Hematopoietic multipotent progenitor cell treated with erythropoietin and hydrocortisone succinate and interleukin-3 and kit ligand, for 6 days (in vitro differentiated cells): ENCODE measurements around the gene CCR8.
A peak's percentile ranks its signal among the peaks of the same experiment; 100 is the strongest.
"Not testable (repeated sequence)": the region's sequence is repeated elsewhere in the genome, so short reads cannot be mapped to it uniquely, and the experiment has no call there.

ENCODE experiments used
- DNase-seq: peaks from one replicate; pipeline ENCODE4 v3.0.0-alpha.2; 2015

CCR8 gene

GRCh38 chr3:39317571-39318169 is 11.8 kb upstream of the CCR8 start:
- peak; percentile 70 for DNase-seq

DNA sequence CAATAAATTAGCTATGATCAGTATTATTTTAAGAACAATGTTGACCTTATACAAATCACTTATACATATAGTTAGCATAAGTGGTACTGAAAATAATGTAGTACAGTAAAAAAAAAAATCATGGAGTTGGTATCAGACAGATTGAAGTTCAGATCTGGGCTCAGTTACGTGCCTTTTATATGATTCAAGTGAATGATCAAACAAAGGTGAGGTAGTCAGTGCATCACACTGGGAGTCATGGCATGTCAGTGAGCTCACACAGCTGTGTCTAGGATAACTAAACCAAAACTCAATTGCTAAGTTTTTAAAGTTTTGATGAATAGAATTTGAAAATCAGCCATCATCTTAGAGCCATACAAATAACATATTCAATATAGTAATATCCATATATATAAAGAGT is 11.2 kb upstream of the CCR8 start:
- no peak for DNase-seq

GRCh38 chr3:39319249-39319648 is 10.3 kb upstream of the CCR8 start:
- DNase-seq, result no peak

DNA sequence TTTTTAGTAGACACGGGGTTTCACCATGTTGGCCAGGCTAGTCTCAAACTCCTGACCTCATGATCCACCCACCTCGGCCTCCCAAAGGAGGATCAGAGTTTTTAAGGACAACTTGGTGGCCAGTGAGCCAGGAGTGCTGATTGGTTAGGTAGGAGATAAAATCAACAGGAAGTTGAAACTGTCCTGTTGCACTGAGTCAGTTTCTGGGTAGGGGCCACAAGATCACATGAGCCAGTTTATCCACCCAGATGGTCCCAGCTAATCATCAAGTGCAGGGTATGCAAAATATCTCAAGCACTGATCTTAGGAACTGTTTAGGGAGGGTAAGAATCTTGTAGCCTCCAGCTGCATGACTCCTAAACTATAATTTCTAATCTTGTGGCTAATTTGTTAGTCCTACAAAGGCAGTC is 7.9 kb upstream of the CCR8 start:
- DNase-seq, result peak; percentile 72

DNA sequence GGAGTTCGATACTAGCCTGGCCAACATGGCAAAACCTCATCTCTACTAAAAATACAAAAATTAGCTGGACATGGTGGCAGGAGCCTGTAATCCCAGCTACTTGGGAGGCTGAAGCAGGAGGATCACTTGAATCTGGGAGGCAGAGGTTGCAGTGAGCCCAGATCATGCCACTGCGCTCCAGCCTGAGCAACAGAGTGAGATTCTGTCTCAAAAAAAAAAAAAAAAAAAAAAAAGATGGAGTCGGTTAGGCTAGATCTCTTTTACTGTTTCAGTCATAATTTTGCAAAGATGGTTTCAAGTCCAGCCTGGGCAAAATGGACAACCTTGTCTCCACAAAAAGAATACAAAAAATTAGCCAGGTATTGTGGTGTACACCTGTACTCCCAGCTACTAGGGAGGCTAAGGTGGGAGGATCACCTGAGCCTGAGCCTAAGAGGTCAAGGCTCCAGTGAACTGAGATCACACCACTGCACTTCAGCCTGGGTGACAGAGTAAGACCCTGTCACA is 7.2 kb upstream of the CCR8 start:
- DNase-seq, result not testable (repeated sequence)

DNA sequence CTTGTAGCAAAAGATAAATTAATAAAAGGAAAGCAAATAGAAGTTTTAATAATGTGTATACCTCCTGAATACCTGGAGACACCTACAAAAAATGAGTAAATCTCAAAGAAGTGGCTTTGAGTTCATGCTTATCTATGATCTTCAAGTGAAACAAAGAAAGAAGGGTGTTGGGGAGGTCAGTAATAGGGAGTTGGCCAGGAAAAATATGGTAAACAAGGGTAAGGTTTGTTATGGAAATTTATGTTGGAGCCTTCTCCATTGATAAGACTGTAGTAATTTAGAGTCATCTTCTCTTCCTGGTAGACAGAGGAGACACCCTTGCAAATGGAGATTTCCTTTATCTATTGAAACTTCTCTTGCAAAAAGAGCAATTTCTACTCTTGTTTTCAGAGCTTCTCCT is 6.6 kb upstream of the CCR8 start:
- peak; percentile 23 for DNase-seq

- DNase-seq, result peak; percentile 63
These were observed 6.0 kb upstream of the CCR8 start for GRCh38 chr3:39323494-39323893.

- DNase-seq, result no peak
These were observed 4.3 kb upstream of the CCR8 start for GRCh38 chr3:39325236-39325635.

- peak; percentile 18 for DNase-seq
These were observed 2.3 kb upstream of the CCR8 start for GRCh38 chr3:39327053-39327745.

- DNase-seq, result no peak
These were observed 1.7 kb upstream of the CCR8 start for GRCh38 chr3:39327746-39328349.

DNA sequence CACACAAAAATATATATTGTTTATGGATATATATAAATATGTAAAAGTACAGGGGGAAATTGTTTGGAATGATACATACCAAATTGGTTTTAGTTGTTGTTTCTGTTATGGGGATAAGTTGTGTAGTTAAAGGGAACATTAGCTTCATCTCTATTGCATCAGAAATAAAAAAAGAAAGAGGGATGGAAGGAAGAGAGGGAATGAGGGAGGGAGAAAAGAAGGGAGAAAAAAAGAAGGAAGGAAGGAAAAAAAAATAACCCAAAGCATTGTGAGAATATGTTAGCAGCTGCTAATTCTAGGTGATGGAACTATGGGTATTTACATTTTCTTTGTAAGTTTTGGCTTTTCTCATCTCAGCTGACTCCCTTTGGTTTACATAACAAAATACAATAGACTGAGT is 1.3 kb downstream of the CCR8 start:
- DNase-seq, result no peak

- DNase-seq, result no peak
These were observed 3.0 kb downstream of the CCR8 start for GRCh38 chr3:39332525-39332924.

DNA sequence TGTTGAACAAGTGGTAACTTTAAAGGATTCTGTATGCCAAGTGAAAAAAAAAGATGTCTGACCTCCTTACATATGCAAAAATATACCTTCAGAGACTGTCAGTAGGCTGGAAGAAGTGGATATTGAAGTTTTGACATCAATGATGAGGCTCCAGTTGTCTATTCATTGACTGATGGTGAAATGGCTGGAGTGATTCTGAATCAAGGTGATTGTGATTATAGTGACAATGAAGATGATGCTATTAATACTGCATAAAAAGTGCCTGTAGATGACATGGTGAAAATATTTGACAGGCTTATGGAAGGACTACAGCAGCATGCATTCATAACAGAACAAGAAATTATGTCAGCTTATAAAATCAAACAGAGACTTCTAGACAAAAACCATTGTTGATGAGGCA is 4.1 kb downstream of the CCR8 start:
- DNase-seq, result no peak

GRCh38 chr3:39334205-39334604 is 4.7 kb downstream of the CCR8 start:
- no peak for DNase-seq

DNA sequence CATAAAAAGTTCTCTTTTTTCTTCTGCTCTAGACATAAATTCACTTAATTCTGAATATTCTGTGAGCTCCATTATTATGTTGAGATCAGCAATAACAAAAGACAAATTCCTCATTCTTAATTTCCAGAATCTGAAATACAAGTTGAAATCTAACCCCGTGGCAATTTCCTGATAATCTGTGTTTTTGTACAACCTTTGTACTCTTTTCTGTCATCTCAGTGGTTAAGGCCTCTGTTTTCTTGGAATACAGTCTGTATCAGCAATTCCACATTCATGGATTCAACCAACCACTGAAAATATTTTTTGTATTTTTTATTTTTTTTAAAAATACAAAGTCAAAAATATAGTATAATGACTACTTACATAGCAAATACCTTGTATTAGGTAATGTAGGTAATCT is 8.7 kb downstream of the CCR8 start:
- no peak for DNase-seq

- peak; percentile 57 for DNase-seq
These were observed 9.6 kb downstream of the CCR8 start for GRCh38 chr3:39339086-39339485.

- no peak for DNase-seq
These were observed 13.7 kb downstream of the CCR8 start for GRCh38 chr3:39343076-39343717.

GRCh38 chr3:39343760-39344159 is 14.3 kb downstream of the CCR8 start:
- DNase-seq, result no peak

DNA sequence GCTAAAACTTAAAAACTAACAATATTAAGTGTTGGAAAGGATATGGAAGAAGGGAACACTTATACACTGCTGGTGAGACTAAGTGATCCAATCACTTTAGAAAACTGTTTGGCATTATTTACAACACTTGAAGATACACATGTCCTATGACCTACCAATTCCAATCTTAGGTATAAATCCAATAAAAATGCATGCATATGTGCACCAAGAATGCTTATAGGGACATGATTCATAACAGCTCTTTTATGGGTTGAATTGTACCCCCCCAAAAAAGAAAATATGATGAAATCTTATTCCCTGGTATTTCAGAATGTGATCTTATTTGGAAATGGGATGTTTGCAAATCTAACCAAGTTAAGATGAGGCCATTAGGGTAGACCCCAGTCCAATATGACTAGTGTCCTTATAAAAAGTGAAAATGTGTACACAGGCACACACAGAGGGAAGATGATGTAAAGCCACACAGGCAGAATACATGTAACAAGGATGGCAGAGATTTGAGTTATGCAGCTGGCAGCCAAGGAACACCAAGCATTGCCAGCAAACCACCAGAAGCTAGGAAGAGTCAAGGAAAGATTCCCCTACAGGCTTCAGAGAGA is 15.3 kb downstream of the CCR8 start:
- no peak for DNase-seq

DNA sequence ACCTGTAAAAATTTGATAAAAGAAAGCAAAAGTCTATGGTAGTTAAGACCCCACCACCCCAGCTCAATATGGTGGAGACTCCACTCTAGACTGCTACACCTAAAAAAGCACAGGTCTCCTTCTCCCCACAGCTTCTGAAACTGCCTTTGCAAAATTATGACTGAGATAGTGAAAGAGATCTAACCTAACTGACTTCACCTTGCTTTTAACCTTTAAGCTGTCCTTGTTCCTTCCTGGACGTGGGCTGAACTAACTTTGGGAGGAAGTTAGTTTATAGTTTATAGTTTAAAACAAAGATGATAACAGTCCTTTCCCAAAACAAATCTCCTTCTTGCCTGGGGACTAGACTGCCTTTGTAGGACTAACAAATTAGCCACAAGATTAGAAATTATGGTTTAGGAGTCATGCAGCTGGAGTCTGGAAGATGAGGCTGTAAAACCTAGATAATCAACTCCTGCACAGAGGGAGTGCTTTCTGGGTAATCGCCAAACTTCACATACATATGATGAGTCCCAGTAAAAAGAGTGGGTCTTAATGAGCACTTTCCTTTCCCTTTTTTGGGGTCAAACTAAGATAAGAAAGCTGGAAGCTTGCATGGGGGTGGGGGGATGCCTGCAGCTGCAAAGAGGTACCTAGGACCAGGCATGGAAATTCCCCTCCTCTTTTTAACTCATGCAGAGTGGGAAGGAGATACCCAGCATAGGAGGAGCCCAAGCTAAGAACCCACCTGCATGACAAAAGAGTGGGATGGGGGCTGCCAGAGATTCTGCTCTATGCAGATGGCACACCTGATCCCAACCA is 17.5 kb downstream of the CCR8 start:
- peak; percentile 92 for DNase-seq

GRCh38 chr3:39347586-39347876 is 18.0 kb downstream of the CCR8 start:
- no peak for DNase-seq

GRCh38 chr3:39349080-39349479 is 19.6 kb downstream of the CCR8 start:
- DNase-seq, result no peak

DNA sequence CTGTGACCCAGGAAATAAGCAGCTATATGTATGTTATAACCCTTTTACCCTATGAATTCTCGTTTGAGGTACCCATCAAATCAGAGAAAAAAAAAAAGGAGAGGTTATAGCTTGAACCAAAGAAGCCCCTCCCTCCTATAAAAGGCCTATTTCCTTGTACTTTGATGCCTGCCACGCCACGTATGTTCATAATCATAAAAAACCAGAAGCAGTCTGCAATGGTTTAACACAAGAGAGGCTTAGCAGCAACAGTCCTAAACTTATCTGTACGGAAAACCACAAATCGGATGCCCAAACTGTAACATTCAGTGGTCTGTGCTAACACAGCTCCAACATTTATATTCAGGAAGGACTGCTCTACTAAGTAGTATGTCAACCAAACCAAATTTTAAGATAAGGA is 21.2 kb downstream of the CCR8 start:
- DNase-seq, result peak; percentile 93
